VCaP (cell line): ENCODE measurements around the gene SLC43A1.
A peak's percentile ranks its signal among the peaks of the same experiment; 100 is the strongest.

Experiments
- H3K27ac ChIP-seq: fragments of 450-650 bp; 2 replicates; pipeline ENCODE4 v1.5.1; 2017
- TF ChIP-seq, protein P1 (sequence below): fragments of 450-650 bp; conservative IDR thresholded peaks from 2 replicates; pipeline ENCODE4 v1.5.1; 2017; ENCODE audit warnings: mild to moderate bottlenecking, moderate library complexity

The SLC43A1 gene

DNA sequence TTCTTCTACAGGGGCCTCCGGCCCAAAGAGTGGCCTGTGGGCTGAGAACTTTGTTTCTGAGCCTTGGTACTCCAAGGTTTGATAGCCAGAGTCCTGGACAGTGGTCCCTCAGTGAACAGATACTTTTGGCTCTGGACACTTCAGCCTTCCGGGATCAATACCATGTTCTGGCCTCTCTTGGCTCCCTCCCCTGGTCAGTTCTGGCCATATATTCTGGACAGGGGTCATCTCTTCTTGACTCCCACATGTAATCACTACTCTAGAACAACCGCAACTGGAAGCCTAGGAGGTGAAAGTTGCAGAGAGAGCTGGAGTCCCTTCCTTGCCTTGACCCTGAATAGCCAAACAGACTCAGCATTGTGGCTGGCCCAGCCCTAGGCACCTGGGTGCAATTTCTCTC lies 52.9 kb downstream of the SLC43A1 start:
- TF ChIP-seq, protein P1, sequence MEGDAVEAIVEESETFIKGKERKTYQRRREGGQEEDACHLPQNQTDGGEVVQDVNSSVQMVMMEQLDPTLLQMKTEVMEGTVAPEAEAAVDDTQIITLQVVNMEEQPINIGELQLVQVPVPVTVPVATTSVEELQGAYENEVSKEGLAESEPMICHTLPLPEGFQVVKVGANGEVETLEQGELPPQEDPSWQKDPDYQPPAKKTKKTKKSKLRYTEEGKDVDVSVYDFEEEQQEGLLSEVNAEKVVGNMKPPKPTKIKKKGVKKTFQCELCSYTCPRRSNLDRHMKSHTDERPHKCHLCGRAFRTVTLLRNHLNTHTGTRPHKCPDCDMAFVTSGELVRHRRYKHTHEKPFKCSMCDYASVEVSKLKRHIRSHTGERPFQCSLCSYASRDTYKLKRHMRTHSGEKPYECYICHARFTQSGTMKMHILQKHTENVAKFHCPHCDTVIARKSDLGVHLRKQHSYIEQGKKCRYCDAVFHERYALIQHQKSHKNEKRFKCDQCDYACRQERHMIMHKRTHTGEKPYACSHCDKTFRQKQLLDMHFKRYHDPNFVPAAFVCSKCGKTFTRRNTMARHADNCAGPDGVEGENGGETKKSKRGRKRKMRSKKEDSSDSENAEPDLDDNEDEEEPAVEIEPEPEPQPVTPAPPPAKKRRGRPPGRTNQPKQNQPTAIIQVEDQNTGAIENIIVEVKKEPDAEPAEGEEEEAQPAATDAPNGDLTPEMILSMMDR, result no peak
- no peak overlapping the region for H3K27ac ChIP-seq

GRCh38 chr11:57461841-57462489 lies 53.5 kb downstream of the SLC43A1 start:
- no peak overlapping the region for H3K27ac ChIP-seq
- TF ChIP-seq, protein P1, result no peak

GRCh38 chr11:57460758-57461749 lies 54.4 kb downstream of the SLC43A1 start:
- TF ChIP-seq, protein P1, result no peak
- H3K27ac ChIP-seq, result peak overlapping the region; percentile 62; the same call in 1 of the 2 replicates

DNA sequence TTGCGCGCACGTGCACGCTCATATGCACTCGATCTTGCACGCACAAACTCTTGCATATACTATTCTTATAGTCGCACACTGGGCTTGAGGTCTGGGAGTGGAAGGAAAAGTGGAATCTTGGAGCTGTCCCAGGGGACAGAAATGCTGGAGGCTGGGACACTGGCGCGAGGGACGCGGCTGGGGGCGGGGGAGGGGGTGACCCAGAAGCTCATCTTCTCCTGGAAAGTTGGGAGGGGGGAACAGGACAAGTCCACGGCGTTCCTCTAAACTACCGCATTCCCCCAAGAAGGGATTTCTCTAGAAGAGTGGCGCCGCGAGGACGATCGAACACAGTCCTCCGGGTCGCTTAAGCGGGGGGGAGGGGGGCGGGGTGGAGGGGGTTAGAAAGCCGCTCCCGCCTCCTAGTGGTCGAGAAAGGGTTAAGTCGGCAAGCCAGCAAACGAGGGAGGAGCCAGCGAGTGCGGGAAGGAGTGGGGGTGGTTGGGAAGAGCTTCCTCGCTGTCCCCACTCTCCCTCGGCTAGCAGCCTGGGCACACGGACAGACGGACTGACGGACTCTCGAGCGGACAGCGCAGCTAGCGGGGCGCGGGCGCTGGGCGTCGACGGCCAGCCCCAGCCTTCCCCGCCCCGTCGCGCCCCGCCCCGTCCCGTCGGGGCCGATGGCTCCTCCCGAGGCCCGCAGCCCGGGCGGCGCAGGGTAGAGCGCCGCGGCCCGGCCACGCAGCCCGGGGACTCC lies 55.3 kb downstream of the SLC43A1 start, which contains the start of gene RTN4RL2:
RTN4RL2 (plus strand) TSS at position 507 of the 736 bp plus-strand sequence. CDS start 338 bp downstream, outside the sequence.
- peak within 1 kb of the TSS; percentile 62; the same call in 1 of the 2 replicates for H3K27ac ChIP-seq

DNA sequence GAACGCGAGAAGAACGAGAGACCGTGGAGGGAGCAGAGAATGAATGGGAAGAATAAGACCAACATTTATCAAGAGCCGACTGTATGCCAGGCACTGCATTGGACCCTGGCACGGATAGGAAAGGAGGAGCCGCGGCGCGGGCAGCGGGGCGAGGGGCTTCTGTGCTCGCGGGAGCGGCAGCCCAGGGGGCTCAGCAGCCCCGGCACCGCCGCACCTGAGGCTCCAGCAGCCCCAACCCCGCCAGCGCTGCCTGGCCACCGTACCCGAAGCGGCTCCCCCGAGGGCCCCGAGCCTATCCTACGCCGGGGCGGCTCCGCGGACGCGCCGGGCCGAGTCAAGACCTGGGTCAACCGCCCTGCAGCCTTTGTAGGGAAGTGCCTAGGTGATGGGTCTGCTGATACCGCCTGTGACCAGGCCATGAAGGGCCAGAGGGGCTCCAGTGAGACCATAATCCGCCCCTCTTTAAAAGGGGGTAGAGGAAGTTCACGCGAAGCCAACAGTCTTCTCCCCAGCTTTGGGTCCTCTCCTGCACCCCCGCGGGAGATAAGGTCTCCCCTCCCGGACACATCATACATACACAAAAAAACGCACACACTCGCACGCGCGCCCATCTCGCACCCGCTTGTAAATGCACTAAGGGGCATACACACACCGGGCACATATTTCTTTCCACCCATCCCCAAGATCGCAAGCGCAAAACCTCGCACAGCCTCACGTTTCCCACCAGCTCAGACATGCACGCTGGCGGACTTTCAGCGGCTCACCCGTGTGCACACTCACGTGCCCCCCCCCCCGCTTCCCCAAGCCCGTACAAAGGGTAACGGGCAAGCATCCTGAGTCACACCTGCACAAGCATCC lies 56.1 kb downstream of the SLC43A1 start:
- TF ChIP-seq, protein P1, result no peak
- no peak overlapping the region for H3K27ac ChIP-seq

More for the DNA sequence above, 55.3 kb downstream of the SLC43A1 start, which contains the start of gene RTN4RL2:
- TF ChIP-seq, protein P1, result peak; percentile 24; the same call in 1 of the 2 replicates

DNA sequence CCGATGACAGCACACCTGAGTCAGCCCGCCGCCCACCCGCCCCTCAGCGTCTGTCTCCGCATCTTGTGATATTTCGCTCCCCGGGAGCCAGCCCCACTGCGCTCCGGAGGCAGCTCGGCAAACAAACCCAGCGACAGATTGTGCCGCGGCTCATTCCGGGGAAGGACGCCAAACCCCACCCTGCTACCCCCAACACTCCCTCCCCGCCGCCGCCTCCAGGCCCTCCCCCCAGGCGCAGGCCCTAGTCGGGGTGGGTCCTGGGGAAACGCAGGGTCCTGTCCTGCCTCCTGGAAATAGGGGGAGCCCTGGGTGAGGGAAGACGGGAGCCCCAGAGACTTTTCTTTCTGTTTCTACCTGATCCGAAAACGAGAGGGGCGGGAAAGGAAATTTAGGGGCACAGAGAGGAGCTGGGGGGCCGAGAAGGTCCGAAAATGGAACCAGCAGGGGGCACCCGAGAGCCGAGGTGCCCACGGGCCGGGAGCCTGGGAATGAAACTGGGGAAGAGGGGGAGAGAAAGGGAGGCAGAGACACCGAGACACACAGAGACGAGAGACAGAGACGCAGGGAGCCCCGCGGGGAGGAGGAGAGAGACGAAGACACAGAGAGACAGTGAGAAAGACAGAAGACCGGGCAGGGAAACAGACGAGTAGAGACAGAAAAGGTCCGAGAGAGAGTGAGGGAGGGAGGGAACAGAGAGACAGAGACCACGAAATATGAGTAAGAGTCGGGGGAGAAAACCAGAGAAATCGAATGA lies 56.9 kb downstream of the SLC43A1 start:
- H3K27ac ChIP-seq, result no peak overlapping the region; the same call in 1 of the 2 replicates
- TF ChIP-seq, protein P1, result peak; percentile 96
